ENCODE measurements around the gene EPB41.
"Not testable (repeated sequence)": the region's sequence is repeated elsewhere in the genome, so short reads cannot be mapped to it uniquely, and the experiment has no call there.

Gene EPB41

DNA sequence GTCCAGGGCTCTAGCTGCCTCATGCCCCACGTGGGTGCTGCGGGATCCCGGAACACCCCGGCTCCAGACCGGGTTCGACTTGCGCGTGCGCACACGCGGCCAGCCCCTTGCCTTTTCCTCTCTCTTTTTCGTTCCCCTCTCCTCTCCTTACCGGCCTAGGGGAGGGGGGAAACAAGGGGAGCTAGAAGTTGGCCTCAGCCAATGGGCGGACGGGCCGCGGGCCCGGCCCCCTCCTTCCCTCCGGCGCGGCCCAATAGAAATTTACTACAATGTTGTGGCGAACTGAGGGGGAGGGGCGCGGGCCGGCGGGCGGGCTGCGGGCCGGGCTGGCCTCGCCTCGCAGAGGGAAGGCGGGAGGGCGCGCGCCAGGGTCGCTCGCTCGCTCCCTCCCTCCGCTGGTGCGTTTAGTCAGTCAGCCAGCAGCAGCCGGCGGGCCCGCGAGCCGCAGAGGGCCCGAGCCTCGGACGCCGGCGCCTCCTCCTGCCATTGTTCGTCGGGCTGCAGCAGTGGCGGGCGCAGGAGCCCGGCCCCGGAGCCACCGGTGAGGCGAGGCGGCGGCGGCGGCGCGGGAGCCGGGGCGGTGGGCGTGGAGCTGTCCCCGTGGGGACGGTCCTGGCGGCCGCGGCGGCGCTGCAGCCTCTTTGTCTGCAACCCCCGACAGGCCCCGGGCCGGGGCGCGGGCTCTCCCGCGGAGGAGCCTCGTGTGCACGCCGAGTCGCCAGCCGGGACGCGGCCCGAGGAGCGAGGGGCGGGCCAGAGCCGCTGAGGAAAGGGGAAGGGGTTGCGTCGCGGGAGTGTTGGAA lies at the start of gene EPB41:
Gene EPB41, plus strand, starts transcription at position 342 of the 803 bp plus-strand sequence. CDS start 72,869 bp downstream, outside the sequence.
- peak; percentile 90 for DNase-seq

GRCh38 chr1:28864695-28865094 lies 49.7 kb upstream of the EPB41 start:
- DNase-seq, result no peak

DNA sequence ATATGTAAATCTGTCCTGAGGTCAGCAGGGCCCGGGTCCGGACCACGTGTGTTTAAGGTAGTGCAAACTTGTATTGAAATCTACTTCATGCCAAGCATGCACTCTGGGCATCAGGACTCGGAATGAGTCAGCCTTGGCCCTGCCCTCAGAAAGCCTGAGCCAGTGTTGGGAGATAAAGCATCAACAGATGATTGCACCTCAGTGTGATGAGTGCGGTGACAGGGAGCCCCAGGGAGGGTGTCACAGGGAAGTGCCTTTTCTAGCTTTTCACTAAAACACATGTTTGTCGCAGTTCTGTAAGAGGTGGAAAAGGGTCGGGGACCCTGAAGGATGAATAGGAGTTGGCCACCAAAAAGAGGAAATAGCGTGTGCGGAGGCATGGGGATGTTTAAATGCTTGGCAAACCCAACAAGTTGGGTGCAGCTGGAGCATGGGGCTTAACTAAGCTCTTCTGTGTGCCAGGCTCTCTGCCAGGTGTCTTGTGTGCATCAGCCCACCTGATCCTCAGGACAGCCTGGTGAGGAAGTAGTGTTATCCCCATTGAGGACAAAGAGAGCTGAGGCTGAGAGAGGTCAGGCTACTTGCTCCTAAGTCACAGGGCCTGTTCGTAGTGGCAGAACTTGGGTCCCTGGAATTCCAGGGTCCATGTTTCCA lies 48.2 kb upstream of the EPB41 start:
- no peak for DNase-seq

- no peak for DNase-seq
These were observed 46.5 kb upstream of the EPB41 start for GRCh38 chr1:28867850-28868249.

DNA sequence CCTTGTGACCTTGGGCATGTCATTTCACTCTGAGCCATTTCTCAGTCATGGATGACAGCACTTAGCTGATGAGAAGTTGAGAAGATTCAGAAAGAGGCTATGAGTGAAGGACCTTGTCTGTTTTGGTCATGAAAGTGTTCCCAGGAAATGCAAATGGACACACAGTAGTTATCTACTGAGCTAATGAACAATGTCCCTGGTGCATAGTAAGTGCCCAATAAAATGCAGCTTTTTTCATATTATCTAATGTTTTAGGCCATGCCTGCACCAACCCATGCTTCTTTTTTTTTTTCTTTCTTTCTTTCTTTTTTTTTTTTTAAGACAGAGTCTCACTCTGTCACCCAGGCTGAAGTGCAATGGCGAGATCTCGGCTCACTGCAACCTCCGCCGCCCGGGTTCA lies 44.4 kb upstream of the EPB41 start:
- DNase-seq, result no peak

- DNase-seq, result no peak
These were observed 42.6 kb upstream of the EPB41 start for GRCh38 chr1:28871631-28872401.

GRCh38 chr1:28875134-28875533 lies 39.2 kb upstream of the EPB41 start:
- DNase-seq, result not testable (repeated sequence)

DNA sequence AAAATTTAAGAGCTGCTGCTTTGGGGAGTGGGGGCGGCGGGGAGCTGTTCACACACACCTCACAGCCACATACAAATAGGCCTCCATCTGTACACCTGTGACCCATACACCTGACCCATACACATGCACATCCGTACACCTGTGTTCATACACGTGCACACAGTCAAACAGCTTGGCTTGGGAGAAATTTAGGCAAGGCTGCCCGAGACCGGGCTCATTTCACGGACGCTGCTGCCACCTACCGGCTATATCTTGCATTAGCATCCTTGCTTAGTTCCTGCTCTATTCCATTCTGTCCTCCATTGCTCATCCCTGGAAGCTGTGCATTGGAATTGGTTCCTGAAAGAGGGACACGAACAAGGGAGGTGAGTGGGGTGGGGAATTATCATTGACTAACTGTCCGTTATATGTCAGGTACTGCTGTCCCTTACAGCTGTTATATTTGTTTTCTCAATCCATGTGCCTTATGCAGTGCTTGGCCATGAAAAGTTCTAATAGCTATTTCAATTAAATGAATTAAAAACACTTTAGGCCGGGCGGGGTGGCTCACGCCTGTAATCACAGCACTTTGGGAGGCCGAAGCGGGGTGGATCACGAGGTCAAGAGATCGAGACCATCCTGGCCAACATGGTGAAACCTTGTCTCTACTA lies 37.1 kb upstream of the EPB41 start:
- peak; percentile 81 for DNase-seq

GRCh38 chr1:28878796-28879195 lies 35.6 kb upstream of the EPB41 start:
- DNase-seq, result no peak

GRCh38 chr1:28882009-28882628 lies 32.2 kb upstream of the EPB41 start:
- peak; percentile 86 for DNase-seq

DNA sequence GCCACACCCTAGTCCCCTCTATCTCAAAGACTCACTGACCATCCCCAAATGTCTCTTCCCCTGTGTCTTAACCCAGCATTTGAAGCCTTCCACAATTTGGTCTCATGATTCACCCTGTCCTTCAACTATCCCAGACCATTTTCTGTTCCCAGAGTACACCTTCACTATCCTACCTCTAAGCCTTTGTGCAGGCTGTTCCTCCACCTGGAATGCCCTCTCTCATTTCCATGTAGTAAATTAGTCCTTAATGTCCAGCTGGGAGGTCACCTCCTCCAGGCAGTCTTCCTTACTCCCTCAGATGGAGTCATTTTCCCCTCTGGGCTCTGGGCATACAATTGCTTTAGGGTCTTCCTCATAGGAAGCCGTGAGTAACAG lies 31.1 kb upstream of the EPB41 start:
- DNase-seq, result no peak

DNA sequence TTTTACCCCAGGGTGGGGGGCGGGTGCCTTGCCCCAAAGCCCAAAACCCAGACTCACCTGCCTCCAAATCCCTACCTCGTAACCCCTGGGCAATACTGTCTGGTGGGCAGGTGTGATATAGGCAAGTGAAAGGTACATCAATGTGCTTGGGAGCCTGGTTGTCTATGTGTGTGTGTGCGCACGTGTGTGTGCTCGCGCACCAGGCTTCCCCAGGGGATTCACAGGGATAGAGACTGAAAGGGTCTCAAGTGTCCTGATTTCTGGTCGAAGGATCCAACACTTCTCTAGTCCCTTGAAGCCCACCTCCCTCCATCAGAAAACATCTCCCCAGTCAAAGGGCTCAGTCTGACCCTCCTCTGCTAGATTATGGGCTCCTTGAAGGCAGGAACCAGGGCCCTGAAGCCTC lies 28.9 kb upstream of the EPB41 start:
- DNase-seq, result peak; percentile 9

DNA sequence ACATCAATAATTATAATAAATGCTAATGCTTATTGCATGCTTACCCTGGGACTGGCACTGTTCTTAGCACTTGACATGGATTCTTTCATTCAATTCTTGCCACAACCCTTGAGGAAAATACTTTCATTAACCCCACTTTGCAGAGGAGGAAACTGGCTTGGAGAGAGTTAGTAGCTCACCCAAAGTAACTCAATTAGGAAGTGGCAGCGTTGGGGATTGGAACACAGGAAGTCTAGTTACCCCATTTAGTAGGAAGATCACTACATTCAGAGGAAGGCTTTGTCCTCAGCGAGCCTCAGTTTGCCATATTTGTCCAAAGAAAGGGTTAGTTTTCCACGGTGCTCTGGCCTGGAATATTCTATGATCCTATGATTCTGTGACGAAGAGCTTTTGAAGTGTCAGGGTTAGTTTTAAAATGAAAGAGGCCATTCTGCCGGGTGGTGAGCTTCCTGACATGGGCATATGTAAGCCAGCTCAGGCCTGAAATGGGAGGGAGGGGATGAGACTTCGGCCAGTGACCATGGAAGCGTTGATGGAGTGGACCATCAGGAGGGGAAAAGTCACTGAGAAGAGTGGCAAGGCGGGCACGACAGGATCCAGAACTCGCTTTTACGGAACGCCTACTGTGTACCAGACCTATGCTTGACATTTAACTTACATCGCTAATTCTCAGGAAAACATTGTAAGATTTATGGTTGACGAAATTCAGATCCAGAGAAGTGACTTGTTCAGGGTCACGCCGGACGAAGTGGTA lies 28.2 kb upstream of the EPB41 start:
- no peak for DNase-seq

DNA sequence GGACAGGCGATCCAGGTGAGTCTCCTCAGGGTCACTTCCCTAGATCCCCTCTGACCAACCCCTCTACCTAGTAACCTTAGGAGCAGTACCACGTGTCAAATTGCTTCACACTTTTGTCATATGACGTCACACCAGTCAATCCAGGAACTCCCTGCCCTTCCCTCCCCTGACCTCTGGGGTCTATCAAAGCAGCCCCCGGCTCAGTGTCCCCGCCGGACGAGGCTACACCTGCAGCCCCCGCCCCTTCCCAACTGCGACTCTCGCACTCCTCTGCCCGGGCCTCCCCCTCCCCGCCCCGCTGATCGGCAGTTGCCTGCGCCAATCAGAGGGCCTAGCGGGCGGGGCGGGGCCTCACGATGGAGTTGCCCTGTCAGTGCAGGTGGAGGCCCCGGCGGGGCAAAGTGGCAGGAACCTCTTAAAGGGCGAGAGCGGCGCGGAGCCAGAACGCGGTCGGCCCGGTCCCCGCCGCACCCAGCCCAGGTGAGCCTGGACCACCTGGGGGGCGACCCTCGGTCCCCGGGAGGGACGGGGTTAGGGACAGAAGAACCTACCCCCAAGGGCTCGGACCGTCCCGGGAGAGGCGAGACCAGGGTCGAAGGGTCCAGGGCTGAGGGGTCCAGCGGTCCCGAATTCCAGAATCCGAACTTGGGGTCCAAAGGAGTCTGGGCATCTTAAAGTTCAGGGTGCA lies 27.5 kb upstream of the EPB41 start:
- peak; percentile 89 for DNase-seq

DNA sequence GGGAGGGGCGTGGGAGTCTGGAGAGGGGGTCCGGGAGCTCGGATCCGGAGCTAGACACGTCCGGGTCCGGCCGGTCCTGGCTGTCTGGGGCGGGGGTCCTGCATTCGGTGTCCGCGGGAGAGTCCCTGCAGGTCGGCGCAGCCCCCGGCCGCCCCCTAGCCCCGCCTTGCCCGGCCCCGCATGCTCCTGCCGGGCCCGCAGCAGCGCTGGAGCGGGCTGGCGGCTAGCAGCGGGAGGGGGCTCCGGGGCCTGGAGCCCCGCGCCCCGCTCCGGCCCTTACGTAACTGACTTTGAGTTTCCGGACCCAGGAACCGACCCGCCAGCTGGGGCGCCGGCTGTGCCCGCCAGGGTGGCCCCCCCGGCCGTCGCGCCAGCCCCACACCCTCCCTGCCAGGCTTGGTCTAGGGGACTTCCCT lies 26.9 kb upstream of the EPB41 start:
- peak; percentile 47 for DNase-seq

- no peak for DNase-seq
These were observed 26.3 kb upstream of the EPB41 start for GRCh38 chr1:28887835-28888682.

DNA sequence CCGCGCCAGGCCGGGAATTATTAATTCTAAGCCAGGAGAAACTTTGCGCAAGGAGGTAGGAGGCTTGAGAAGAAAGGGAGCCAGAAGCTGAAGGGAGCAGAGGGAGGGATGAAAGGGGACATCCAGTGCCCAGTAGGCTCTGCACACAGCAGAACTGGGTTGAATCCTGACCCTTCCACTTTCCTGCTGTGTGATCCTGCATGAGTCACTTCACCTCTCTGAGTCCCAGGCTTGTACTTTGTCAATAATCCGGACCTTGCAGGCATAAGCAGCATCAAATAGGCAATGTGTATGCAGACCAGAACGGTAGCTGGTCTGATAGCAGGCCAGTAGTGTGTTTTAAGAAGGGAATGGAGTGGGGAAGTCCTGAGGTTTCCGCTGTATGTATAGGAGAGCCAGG lies 25.5 kb upstream of the EPB41 start:
- DNase-seq, result no peak

- DNase-seq, result no peak
These were observed 25.0 kb upstream of the EPB41 start for GRCh38 chr1:28889357-28889756.

- DNase-seq, result no peak
These were observed 23.9 kb upstream of the EPB41 start for GRCh38 chr1:28890435-28890834.

DNA sequence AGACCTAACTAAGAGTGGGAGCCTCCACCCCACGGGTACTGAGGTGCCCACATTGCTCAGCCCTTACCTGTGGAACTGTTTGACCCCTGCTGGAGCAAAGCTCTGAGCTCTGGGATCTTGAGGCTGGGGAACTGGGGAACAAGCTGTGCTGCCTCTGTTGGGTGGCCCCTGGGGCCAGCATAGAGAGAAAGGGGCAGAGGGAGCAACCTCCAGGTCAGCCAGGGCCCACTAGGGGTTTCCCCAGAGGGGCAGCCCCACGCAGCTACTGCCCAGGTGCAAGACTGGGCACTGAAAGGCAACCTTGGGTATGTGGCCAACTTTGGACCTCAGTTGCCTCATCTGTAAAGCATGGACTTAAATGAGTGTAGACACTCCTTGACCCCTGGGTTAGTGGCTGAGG lies 23.5 kb upstream of the EPB41 start:
- no peak for DNase-seq
